GM04503 (cell line): Measurements from ENCODE around the gene MAST4.
"Not testable (repeated sequence)": the region's sequence is repeated elsewhere in the genome, so short reads cannot be mapped to it uniquely, and the experiment has no call there.

Experiments
- DNase-seq: peaks from one replicate; pipeline ENCODE4 v3.0.0-alpha.2; 2012; ENCODE audit warnings: low read depth

MAST4 gene

GRCh38 chr5:66744040-66744439, 147.8 kb downstream of the MAST4 start:
- DNase-seq, result no peak

DNA sequence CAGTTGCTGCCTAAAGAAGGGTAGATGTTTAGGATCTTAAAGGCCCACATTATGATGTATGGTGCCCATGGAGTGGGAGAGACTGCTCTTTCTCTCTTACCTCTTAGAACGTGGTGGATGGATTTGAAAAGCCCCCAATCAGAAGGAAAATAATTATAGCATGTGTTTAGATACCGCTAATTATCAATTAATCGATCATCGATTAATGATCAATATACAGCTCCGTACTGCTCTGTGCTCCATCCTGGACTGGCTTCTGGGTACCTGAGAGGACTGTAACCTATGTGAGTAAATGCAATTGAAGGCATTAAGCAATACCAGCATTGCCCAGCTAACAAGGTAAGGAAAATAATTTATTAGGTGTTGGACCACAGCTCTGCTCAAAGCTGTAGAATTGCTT, 149.1 kb downstream of the MAST4 start:
- DNase-seq, result no peak

DNA sequence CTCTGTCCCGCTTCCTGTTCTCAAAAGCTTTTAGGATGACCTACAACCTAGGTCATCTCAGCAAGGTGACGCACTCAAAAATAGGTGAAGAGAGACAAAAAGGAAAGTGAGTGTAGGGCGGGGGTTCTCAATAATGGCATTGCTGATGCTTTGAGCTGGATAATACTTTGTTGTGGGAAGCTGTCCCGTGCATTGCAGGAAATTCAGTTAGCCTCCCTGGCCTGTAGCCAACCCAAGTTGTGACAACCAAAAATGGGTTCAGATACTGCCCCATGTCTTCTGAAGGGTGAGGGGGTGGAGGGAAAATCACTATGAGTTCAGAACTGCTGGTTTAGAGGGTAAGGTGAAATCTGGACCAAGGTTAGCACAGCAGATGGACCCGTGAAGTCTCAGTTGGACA, 151.4 kb downstream of the MAST4 start:
- no peak for DNase-seq

DNA sequence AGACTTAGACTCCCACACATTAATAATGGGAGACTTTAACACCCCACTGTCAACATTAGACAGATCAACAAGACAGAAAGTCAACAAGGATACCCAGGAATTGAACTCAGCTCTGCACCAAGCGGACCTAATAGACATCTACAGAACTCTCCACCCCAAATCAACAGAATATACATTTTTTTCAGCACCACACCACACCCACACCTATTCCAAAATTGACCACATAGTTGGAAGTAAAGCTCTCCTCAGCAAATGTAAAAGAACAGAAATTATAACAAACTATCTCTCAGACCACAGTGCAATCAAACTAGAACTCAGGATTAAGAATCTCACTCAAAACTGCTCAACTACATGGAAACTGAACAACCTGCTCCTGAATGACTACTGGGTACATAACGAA, 156.5 kb downstream of the MAST4 start:
- DNase-seq, result not testable (repeated sequence)

- no peak for DNase-seq
Measured at GRCh38 chr5:66757219-66757833, 161.1 kb downstream of the MAST4 start.

DNA sequence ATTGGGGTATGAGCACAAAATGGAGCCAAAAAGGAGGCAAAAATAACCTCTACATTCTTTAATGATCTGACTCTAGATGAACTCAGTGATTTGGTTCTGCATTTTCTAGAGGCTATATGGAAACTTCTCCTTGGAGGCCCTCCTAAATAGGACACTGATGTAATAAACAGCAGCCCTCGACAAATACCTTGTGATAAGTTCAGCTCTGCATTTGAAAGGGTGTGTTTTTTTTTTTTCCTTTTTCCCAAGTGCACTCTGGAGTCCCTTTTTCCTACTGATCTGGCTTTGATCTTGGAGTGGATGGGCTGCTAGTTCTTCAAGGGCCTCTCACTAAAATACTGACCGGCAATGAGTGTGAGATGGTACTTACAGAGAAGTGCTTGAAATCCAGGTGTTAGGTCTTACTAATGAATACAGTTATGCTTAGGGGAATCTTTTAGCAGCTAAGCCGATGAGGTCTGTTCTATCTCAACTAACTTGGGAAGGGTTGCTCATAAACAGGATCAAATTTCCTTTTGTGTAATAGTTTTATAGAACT, 161.7 kb downstream of the MAST4 start:
- DNase-seq, result no peak

DNA sequence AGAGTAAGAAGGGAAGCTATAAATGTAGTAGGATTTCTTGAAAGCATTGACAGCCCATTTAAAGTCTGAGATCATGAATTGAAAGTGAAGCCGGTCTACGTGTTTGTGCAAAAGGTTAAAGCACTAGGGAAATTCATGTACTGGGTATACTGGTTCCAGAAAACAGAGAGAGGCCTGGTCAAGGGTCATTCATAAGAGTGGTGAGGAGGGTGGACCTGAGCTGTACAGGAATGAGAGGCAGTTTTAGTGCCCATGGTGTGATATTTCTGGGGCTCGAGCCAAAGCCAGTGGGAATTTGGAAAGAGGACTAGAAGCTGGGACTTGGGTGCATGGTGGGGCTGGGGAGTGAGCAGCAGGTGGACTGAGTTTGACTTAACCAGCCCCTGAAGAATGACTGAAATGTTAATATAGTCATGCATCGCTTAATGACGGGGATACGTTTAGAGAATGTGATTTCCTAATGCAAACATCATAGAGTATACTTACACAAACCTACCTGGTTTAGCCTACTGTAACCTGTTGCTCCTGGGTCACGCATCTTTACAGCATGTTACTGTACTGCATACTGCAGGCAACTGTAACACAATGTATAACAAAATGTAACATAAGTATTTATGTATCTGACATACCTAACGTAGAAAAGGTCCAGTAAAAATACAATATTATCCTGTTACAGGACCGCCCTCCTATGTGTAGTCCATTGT, 173.0 kb downstream of the MAST4 start:
- DNase-seq, result no peak

DNA sequence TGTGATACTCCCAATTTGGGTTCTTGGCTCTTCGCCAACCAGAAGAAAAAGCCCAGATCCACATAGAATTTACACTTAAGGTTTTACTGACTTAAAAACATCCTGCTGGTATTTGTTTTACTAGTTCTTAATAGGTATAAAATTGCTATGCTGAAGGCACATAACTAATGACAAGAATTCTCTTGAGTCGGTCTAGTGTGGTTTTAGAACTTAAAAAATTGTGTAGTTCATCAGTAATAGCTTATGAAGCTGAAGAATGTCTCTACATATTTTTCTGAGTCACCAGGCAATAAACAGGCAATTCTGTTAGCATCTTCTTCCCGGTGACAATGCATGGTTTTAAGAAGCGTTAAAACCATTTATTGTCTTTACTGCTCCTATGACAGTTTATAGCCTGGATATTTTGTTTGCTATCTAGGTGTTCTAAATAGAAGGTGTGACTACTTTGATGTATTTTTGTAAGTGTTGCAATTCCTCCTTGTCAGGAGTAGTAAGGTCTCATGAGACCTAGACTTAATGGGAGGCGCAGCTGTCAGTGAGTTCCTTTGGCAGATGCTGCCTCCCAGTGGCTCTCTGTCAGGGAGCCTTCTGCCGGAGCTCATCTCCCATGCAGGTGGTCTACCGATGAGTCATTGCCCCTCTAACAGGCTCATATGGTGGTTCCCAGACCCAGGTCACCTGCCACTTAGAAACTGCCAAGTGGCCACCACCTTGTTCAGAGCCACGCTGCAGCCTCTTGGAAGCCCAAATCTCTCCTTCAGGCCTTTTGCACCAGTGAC, 173.8 kb downstream of the MAST4 start:
- no peak for DNase-seq

- DNase-seq, result no peak
Measured at GRCh38 chr5:66777868-66778267, 181.7 kb downstream of the MAST4 start.

- no peak for DNase-seq
Measured at GRCh38 chr5:66779528-66779927, 183.3 kb downstream of the MAST4 start.

GRCh38 chr5:66788556-66788955, 192.4 kb downstream of the MAST4 start:
- no peak for DNase-seq

DNA sequence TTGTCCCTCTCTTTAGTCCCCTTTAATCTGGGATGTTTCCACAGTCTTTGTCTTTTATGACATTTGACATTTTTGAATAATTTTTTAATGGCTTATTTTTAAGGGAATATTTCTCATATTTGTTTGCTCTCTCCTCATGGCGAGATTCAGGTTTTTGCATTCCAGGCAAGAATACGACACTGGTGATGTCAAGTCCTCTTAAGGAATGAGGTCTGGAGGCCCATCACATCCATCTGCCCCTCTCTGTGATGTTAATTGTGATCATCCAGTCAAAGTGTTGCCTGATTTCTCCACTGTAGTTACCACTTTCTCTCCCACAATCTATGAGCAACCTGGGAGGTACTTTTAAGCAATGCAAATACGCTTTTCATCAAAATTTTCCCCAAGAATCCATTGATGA, 193.2 kb downstream of the MAST4 start:
- no peak for DNase-seq

DNA sequence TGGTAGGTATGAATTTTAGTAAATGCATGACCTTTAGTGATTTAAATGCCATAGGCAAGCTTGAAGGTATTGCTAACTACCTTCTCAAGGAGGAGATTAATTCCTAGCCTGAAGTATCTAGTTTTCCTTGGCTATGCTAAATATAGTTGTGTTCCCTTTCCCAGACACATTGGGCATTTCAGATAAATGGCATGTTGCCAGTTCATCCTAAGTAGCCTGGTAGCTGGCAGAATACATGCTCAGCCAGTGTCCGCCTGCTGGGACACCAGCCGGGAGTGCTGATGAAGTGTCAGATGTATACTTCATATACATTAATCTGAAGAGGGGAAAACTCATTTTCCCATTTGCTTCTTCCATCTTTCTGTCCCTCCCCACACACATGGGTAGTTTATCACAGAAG, 196.9 kb downstream of the MAST4 start:
- no peak for DNase-seq

GRCh38 chr5:66795682-66796081, 199.5 kb downstream of the MAST4 start:
- no peak for DNase-seq

DNA sequence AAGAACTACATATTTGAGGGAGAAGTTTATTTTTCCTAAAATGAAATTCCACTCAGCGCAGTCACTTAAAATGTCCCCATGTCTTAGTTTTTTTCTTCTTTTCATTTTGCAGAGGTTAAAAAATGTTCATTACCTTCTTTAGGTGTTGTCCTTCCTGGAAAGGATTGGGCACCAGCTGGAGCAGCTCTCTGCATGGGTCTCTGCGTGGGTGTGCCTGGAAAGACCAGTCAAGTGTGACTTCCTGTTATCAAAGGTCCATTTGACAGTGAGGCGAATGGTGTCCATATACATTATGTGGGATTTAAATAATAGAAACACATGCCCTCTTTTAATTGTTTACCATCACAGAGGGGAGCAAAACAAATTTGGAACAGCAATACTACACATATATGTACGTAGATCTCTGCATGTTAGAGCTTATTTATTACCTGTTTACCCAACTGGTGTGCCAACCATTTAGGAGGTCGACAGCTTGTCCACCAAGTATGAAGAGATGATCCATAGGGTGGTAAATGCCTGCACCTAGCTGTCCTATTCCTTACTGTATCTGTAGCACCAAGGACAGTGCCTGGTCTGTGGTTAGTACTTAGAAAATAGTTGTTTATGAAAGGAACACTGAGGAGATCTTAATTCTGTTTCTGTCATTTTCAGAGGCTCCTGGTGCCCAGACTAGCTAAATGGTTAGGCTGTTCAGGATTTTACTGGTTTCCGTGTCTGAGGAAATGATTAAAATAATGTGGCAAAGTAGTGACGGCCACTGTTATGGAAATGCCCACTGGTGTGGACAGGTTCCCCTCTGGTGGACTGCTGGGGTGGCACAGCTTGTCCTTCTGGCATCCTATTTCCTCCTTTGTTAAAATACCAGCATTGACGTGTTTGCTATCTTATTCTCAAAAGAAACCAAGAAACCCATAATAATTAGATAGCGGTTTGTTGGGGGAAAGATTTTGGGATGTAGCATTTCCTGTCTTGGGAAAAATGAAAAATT, 200.4 kb downstream of the MAST4 start:
- peak; percentile 2 for DNase-seq

GRCh38 chr5:66802941-66803340, 206.7 kb downstream of the MAST4 start:
- DNase-seq, result no peak

DNA sequence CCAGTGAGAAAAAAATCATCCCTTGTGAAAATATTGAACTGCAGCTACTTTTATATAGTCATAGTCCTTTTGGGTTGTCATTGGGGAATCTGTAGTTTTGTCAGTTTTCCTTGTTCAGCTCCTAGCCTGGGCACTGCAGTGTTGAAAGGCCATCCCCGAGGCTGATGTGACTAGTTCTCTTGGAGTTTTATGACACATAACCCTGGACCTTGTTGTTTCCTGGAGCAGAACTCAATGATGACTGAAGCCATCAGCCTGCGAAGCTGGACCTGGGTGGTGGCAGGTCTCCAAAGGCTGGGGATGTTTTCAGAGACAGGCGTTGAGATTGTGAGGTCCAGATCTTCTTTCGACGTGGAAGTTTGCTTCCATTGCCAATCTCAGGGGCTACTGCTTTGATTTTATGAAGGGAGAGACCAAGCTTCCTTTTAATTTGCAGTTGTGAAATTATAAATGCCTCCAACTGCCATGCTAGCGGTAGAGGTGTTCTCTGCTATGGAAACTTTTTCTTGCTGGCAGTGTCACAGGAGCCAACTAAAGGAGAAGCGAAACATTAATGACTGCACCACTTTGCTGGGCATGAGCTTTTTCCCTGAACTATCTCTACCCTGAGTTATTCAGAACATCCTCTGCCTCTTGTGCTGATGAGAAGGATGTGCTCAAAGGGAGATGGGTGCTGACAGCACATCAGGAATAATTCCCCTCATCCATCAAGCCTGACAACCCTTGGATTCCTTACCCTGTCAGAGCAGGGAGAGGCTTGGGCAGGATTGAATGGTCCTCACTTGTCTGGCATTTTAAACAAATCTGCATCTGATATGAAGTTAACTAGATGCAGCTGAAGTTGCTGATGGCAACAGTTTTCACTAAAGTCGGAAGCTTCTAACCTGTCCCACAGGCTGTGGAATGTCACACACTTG, 209.6 kb downstream of the MAST4 start:
- no peak for DNase-seq

DNA sequence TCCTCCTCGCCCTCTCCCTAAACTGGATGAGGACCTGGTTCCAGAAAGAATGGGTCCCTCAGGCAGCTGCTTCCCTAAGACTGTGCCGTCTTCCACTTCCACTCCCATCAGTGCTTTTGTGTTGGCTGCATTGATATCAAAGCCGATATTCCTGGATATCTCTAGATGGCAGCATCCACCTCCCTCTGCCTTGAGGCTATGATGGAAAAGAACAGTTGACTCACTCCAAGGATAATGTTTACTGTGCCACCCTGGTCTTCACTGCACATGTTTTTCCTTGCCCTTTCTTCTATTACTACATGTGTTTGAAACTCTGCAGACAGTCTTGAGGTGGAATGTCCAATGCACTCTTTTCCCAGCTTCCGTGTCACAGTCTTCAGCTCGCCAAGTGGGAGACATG, 211.6 kb downstream of the MAST4 start:
- no peak for DNase-seq

GRCh38 chr5:66808663-66809062, 212.5 kb downstream of the MAST4 start:
- no peak for DNase-seq

DNA sequence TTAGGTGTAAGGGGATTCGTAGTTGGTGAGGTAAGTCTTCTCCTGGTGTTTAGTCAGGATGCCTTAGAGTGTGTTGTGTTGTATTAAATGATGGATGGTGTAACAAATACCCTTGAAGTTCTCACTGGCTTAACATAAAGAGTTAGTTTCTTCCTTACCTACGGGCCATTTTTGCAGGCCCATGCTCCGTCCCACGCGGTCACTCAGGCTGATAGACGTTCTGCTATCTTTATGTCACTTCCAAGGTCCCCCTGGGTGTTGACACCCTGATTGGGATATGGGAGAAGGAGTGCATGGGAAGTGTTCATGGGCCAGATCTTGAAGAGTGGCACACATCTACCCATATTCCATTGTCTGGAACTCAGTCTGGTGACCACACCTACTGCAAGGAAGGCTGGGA, 214.0 kb downstream of the MAST4 start:
- no peak for DNase-seq

GRCh38 chr5:66810848-66811261, 214.7 kb downstream of the MAST4 start:
- DNase-seq, result no peak
